NB4 (cell line): Measurements from ENCODE around the gene CRIM1.

Experiments
- MYC ChIP-seq: IDR thresholded peaks from 2 replicates; pipeline ENCODE4 v1.6.1; 2011; ENCODE audit warnings: low read depth, low read length
- TF ChIP-seq, protein P1 (sequence below): IDR thresholded peaks from one replicate; pipeline ENCODE4 v1.5.1; 2012; ENCODE audit warnings: low read depth, low read length
- TF ChIP-seq, protein P2 (sequence below): IDR thresholded peaks from 2 replicates; pipeline ENCODE4 v1.6.1; 2011; ENCODE audit warnings: low read depth, low read length

DNA sequence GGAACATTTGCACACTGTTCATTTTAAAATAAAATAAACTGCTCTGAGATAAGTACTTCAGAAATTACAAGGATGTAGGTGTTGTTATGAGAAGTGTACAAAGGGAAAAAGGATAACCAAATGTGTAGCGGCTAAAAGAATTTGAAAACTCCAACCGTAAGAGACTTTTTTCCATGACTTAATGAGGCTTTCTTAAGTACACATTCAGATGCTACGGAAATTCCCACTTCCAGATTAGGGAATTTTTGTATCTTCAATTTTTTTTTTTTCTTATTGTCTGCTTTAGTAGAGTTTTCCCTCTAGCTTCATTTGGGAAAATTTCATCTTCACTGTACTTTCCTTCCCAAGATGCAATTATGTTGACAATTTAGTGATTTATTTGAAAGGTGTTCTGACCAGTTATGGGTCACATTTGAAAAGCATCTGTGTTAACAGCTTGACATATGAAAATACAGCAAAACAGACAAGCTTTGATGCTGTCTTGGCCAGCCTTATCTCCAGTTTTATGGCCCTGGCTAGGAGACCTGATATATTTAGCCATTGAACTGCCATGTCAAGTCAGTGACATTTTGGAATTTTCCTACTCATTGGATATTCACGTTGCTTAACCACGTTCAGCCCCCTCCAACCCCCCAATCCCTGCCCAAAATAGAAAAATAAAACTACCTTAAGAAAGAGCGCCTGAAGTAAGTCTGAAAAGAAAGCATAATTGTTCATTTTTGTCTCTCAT is 136.8 kb downstream of the CRIM1 start:
- no peak for TF ChIP-seq MYC
- TF ChIP-seq, protein P1, sequence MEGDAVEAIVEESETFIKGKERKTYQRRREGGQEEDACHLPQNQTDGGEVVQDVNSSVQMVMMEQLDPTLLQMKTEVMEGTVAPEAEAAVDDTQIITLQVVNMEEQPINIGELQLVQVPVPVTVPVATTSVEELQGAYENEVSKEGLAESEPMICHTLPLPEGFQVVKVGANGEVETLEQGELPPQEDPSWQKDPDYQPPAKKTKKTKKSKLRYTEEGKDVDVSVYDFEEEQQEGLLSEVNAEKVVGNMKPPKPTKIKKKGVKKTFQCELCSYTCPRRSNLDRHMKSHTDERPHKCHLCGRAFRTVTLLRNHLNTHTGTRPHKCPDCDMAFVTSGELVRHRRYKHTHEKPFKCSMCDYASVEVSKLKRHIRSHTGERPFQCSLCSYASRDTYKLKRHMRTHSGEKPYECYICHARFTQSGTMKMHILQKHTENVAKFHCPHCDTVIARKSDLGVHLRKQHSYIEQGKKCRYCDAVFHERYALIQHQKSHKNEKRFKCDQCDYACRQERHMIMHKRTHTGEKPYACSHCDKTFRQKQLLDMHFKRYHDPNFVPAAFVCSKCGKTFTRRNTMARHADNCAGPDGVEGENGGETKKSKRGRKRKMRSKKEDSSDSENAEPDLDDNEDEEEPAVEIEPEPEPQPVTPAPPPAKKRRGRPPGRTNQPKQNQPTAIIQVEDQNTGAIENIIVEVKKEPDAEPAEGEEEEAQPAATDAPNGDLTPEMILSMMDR, result no peak
- TF ChIP-seq, protein P2, sequence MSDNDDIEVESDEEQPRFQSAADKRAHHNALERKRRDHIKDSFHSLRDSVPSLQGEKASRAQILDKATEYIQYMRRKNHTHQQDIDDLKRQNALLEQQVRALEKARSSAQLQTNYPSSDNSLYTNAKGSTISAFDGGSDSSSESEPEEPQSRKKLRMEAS, result no peak
